ENCODE data around the gene FAM228B. TPM values are rescaled to one million over a fixed set of nuclear protein-coding genes. Genes with fewer than 3 reads are reported as not detected.
"Not testable (repeated sequence)": the region's sequence is repeated elsewhere in the genome, so short reads cannot be mapped to it uniquely, and the experiment has no call there.

Gene FAM228B
- total RNA-seq, 1 donor from 2014 or later, result 26.2 TPM

DNA sequence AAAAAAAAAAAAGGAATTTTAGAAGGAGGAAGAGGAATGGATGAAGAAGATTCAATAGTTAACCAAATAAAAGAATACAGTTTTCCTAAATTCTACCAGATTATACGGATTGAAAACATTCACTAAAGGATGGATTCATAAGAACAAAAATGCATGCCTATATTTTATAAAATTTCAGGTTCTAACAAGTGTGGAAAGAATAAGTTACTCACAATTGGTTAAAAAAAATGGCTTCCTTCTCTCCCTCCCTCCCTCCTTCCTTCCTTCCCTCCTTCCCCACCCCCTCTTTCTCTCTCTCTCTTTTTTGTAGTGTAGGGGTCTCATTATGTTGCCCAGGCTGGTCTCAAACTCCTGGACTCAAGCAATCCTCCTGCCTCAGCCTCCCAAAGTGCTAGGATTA lies 37.0 kb upstream of the FAM228B start:
- intact Hi-C loops (cut with micrococcal nuclease), result loop anchor here (10.0 kb wide), 1 partner anchor 451 kb away; no protein-coding TSS in a partner anchor
- ChIA-PET CTCF (interaction anchor here (4.0 kb wide), 1 partner anchor 160 kb away, joined by 53 read pairs; the partner anchor contains the start of gene ATAD2B), POLR2A (interaction anchor here (0.6 kb wide), 2 partner anchors 36 to 161 kb away, joined by 3 to 4 read pairs; no protein-coding TSS in a partner anchor)
- no peaks in the 10 kb centered on the region for H3K27me3 Mint-ChIP-seq
- no peaks in the 10 kb centered on the region for H3K9me3 Mint-ChIP-seq
- TF ChIP-seq, protein P1, sequence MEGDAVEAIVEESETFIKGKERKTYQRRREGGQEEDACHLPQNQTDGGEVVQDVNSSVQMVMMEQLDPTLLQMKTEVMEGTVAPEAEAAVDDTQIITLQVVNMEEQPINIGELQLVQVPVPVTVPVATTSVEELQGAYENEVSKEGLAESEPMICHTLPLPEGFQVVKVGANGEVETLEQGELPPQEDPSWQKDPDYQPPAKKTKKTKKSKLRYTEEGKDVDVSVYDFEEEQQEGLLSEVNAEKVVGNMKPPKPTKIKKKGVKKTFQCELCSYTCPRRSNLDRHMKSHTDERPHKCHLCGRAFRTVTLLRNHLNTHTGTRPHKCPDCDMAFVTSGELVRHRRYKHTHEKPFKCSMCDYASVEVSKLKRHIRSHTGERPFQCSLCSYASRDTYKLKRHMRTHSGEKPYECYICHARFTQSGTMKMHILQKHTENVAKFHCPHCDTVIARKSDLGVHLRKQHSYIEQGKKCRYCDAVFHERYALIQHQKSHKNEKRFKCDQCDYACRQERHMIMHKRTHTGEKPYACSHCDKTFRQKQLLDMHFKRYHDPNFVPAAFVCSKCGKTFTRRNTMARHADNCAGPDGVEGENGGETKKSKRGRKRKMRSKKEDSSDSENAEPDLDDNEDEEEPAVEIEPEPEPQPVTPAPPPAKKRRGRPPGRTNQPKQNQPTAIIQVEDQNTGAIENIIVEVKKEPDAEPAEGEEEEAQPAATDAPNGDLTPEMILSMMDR (IDR thresholded peaks at IDR 0.05), result no peak
- DNase-seq (no peak), ATAC-seq (ENCODE audit: low read depth) (no peak)
- H3K4me1 Mint-ChIP-seq, result peaks cover 16% of the 10 kb centered on the region
- no peak overlapping the region for H3K27ac Mint-ChIP-seq
- H3K4me3 Mint-ChIP-seq, result no peak overlapping the region
- H3K36me3 Mint-ChIP-seq (ENCODE audit: low read depth), result peaks cover 15% of the 10 kb centered on the region

DNA sequence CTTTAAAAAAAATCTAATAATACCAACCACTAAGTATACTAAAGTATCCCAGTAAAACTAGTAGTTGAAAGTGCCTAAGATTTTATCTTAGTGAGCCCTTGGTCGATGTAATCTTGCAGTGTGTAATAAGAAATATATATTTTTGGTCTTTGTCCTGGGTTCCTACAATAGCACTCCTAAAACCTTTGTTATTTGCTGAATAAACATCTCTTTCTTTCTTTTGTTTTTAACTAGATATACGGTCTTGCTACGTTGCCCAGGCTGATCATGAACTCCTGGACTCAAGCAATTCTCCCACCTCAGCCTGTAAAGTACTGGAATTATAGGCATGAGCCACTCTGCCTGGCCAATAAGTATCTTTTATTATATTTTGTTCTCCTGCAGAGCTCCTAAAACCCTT lies 36.2 kb upstream of the FAM228B start:
- H3K4me3 Mint-ChIP-seq, result no peak overlapping the region
- TF ChIP-seq, protein P1 (IDR thresholded peaks at IDR 0.05), result no peak
- DNase-seq (no peak), ATAC-seq (ENCODE audit: low read depth) (no peak)
- ChIA-PET CTCF (no interaction called here), POLR2A (interaction anchor here (0.6 to 1.1 kb wide), 2 partner anchors 11 to 35 kb away, joined by 3 to 5 read pairs; partner anchors contain the start of gene SF3B6)
- peaks cover 16% of the 10 kb centered on the region for H3K4me1 Mint-ChIP-seq
- peaks cover 11% of the 10 kb centered on the region for H3K36me3 Mint-ChIP-seq (ENCODE audit: low read depth)
- no peaks in the 10 kb centered on the region for H3K27me3 Mint-ChIP-seq
- H3K9me3 Mint-ChIP-seq, result no peaks in the 10 kb centered on the region
- H3K27ac Mint-ChIP-seq, result no peak overlapping the region
- intact Hi-C loops (cut with micrococcal nuclease), result loop anchor here (10.0 kb wide), 1 partner anchor 452 kb away; no protein-coding TSS in a partner anchor

DNA sequence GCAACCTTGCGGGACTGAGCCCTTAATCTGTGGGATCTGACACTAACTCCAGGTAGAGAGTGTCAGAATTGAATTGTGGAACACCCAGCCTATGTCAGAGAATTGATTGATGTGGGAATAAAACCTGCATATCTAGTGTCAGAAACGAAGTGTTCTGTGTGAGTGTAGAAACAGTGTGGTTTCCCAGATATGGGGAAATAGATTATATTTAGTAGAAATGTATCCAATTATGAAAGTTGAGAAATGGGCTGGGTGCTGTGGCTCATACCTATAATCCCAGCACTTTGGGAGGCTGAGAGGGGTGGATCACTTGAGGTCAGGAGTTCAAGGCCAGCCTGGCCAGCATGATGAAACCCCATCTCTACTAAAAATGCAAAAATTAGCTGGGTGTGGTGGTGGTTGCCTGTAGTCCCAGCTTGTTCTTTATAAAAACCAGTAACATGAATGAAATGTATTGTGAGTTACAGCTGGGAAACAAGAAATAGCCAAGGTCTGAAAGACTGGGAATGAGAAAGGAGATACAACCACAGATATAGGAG lies 34.4 kb upstream of the FAM228B start:
- H3K4me3 Mint-ChIP-seq, result no peak overlapping the region
- no peak overlapping the region for H3K27ac Mint-ChIP-seq
- no peaks in the 10 kb centered on the region for H3K9me3 Mint-ChIP-seq
- peaks cover 11% of the 10 kb centered on the region for H3K36me3 Mint-ChIP-seq (ENCODE audit: low read depth)
- TF ChIP-seq, protein P1 (IDR thresholded peaks at IDR 0.05), result no peak
- DNase-seq (no peak), ATAC-seq (ENCODE audit: low read depth) (no peak)
- ChIA-PET CTCF (no interaction called here), POLR2A (no interaction called here)
- intact Hi-C loops (cut with micrococcal nuclease), result loop anchor here (10.0 kb wide), 1 partner anchor 454 kb away; no protein-coding TSS in a partner anchor
- peaks cover 8% of the 10 kb centered on the region for H3K4me1 Mint-ChIP-seq
- H3K27me3 Mint-ChIP-seq, result no peaks in the 10 kb centered on the region

DNA sequence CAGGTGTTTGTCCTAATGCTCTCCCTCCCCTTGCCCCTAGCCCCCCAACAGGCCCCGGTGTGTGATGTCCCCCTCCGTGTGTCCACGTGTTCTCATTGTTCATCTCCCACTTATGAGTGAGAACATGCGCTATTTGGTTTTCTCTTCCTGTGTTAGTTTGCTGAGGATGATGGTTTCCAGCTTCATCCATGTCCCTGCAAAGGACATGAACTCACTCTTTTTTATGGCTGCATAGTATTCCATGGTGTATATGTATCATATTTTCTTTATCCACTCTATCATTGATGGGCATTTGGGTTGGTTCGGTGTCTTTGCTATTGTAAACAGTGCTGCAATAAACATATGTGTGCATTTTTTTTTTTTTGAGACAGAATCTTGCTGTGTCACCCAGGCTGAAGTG lies 30.0 kb upstream of the FAM228B start:
- POLR2A ChIA-PET; intact Hi-C loops (cut with micrococcal nuclease); H3K27me3 Mint-ChIP-seq; CTCF ChIA-PET; ATAC-seq (ENCODE audit: low read depth); H3K4me3 Mint-ChIP-seq; H3K9me3 Mint-ChIP-seq; DNase-seq; H3K27ac Mint-ChIP-seq; H3K4me1 Mint-ChIP-seq: not testable (repeated sequence)
- peaks cover 25% of the 10 kb centered on the region for H3K36me3 Mint-ChIP-seq (ENCODE audit: low read depth)

DNA sequence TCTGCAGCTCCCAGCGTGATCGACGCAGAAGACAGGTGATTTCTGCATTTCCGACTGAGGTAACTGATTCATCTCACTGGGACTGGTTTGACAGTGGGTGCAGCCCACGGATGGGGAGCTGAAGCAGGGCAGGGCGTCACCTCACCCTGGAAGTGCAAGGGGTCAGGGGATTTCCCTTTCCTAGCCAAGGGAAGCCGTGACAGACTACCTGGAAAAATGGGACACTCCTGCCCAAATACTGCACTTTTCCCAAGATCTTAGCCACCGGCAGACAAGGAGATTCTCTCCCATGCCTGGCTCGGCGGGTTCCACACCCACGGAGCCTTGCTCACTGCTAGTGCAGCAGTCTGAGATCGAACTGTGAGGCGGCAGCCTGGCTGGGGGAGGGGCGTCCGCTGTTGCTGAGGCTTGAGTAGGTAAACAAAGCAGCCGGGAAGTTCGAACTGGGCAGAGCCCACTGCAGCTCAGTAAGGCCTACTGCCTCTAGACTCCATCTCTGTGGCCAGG lies 28.0 kb upstream of the FAM228B start:
- CTCF ChIA-PET; H3K4me1 Mint-ChIP-seq; DNase-seq; H3K9me3 Mint-ChIP-seq; intact Hi-C loops (cut with micrococcal nuclease); H3K4me3 Mint-ChIP-seq; H3K27me3 Mint-ChIP-seq; POLR2A ChIA-PET; ATAC-seq (ENCODE audit: low read depth); H3K27ac Mint-ChIP-seq: not testable (repeated sequence)
- H3K36me3 Mint-ChIP-seq (ENCODE audit: low read depth), result peaks cover 26% of the 10 kb centered on the region

DNA sequence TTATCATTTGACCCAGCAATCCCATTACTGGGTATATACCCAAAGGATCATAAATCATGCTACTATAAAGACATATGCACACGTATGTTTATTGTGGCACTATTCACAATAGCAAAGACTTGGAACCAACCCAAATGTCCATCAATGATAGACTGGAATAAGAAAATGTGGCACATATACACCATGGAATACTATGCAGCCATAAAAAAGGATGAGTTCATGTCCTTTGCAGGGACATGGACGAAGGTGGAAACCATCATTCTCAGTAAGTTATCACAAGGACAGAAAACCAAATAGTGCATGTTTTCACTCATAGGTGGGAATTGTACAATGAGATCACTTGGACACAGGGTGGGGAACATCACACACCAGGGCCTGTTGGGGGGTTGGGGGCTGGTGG lies 22.5 kb upstream of the FAM228B start:
- H3K36me3 Mint-ChIP-seq (ENCODE audit: low read depth), result peaks cover 30% of the 10 kb centered on the region
- POLR2A ChIA-PET; ATAC-seq (ENCODE audit: low read depth): not testable (repeated sequence)

More for the DNA sequence above, 22.5 kb upstream of the FAM228B start:
- CTCF ChIA-PET; intact Hi-C loops (cut with micrococcal nuclease); H3K27ac Mint-ChIP-seq; DNase-seq; H3K9me3 Mint-ChIP-seq; H3K27me3 Mint-ChIP-seq; H3K4me3 Mint-ChIP-seq: not testable (repeated sequence)
- peaks cover 25% of the 10 kb centered on the region for H3K4me1 Mint-ChIP-seq
